PFSK-1 (cell line): ENCODE measurements around the gene NPY.

Experiments used
- FOXP2 ChIP-seq: optimal IDR thresholded peaks from 2 replicates; pipeline ENCODE3; 2011; ENCODE audit warnings: borderline replicate concordance, control low read depth, inconsistent platforms; ENCODE audit not compliant: insufficient read depth; ENCODE audit errors: extremely low read length, extremely low read depth
- POLR2AphosphoS5 ChIP-seq: IDR thresholded peaks from 2 replicates; pipeline ENCODE4 v1.6.1; 2012; ENCODE audit warnings: low read depth, mild to moderate bottlenecking, control low read depth, low read length, moderate library complexity
- SIN3A ChIP-seq: IDR thresholded peaks from 2 replicates; pipeline ENCODE4 v1.6.1; 2012; ENCODE audit warnings: mild to moderate bottlenecking, low read length, moderate library complexity, borderline replicate concordance; ENCODE audit not compliant: insufficient read depth
- TAF1 ChIP-seq: IDR thresholded peaks from 2 replicates; pipeline ENCODE4 v1.6.1; 2012; ENCODE audit warnings: low read length, control low read depth, borderline replicate concordance; ENCODE audit not compliant: insufficient read depth
- TF ChIP-seq, protein P1 (sequence below), 2 experiments: IDR thresholded peaks; 2 replicates each; pipeline versions ENCODE4 v1.6.1 to v1.8.0; 2011 to 2012; ENCODE audit warnings: low read depth in 2 of 2, low read length in 2 of 2, control low read depth in 1 of 2, inconsistent platforms in 1 of 2, mild to moderate bottlenecking in 1 of 2, moderate library complexity in 1 of 2; ENCODE audit not compliant: insufficient read depth in 1 of 2

DNA sequence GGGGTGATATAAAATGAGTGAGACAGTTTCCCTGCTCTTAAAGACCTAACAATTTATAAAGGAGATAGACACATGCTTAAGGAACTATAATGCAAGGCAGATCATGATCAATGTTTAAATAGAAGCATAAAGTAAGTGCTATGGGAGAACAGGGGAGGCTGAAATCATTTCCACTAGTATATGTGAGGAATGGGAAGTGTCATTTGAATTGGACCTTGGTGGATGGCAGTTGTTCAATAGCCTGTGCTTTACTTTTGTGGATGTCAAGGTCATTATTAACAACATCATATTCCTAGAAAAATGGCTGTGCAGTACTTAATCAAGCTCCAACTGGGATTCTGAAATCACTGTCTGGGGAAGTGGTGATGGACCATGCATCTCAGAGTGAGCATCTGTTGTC is 14.7 kb downstream of the NPY start:
- TF ChIP-seq SIN3A (no peak), TAF1 (no peak), POLR2AphosphoS5 (no peak), FOXP2 (no peak)
- TF ChIP-seq, protein P1, sequence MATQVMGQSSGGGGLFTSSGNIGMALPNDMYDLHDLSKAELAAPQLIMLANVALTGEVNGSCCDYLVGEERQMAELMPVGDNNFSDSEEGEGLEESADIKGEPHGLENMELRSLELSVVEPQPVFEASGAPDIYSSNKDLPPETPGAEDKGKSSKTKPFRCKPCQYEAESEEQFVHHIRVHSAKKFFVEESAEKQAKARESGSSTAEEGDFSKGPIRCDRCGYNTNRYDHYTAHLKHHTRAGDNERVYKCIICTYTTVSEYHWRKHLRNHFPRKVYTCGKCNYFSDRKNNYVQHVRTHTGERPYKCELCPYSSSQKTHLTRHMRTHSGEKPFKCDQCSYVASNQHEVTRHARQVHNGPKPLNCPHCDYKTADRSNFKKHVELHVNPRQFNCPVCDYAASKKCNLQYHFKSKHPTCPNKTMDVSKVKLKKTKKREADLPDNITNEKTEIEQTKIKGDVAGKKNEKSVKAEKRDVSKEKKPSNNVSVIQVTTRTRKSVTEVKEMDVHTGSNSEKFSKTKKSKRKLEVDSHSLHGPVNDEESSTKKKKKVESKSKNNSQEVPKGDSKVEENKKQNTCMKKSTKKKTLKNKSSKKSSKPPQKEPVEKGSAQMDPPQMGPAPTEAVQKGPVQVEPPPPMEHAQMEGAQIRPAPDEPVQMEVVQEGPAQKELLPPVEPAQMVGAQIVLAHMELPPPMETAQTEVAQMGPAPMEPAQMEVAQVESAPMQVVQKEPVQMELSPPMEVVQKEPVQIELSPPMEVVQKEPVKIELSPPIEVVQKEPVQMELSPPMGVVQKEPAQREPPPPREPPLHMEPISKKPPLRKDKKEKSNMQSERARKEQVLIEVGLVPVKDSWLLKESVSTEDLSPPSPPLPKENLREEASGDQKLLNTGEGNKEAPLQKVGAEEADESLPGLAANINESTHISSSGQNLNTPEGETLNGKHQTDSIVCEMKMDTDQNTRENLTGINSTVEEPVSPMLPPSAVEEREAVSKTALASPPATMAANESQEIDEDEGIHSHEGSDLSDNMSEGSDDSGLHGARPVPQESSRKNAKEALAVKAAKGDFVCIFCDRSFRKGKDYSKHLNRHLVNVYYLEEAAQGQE (IDR thresholded peaks at IDR 0.05; ENCODE audit: insufficient read depth in 1 of 2, low read depth in 2 of 2, low read length in 2 of 2): no peak
